ENCODE results near the gene ACSM3.

The ACSM3 gene

DNA sequence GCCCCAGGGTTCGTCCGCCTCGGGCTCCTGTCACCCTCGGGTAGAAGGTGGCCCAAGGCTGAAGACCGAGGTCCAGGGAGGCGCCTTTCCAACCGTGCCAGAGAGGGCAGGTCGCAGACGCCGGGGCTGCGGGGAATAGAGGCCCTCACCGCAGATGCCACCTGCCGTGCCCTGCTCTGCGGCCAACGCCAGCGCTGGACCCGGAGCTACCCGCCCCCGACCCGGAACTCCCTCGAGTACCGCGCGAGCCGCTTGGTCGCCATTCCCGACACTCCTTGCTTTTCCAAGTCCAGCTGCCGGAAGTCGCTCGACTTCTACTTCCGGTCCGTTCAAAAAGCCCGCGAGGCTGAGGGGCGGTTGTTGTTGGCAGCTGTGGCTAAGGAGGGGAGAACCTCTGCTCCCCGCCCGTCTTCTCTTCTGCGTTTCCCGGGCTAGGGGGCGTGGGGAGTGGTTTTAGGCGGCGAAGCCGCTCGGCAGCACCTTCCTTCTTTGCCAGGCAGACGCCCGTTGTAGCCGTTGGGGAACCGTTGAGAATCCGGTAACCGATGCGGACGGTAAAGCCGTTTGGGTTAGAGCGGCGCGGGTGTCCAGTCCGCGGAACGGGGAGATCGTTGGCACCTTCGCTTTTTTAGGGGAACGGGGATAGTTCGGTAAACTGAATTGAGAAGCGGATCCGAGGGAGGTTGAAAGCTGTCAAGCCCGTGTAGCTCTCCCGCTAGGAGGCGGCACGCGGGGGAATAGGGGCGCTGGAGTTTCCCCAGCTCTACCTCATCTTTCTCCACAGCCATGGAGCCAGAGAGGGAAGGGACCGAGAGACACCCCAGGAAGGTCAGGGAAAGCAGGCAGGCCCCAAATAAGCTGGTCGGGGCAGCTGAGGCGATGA, 42.6 kb downstream of the ACSM3 start, which contains the start of the genes ERI2 and REXO5:
Gene ERI2, minus strand, starts transcription at position 305 of the 883 bp plus-strand sequence. Its CDS starts 42 bp downstream, at position 263.
Gene REXO5, plus strand, starts transcription at position 360 of the 883 bp plus-strand sequence. Its CDS starts 427 bp downstream, at position 787.
- DNase-seq = peak; percentile 88

DNA sequence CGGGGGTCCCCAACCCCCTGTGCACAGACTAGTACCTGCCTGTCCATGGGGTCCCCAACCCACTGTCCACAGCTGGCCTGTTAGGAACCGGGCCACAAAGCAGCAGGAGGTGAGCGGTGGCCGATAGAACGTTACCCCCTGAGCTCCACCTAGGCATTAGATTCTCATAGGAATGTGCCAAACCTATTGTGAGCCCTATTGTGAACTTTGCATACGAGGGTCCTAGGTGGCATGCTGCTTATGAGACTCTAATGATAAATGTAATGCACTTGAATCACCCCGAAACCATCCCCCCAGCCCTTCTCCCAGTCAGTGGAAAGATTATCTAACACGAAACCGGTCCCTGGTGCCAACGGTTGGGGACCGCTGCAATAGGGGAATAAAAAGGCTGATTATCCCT, 44.0 kb downstream of the ACSM3 start:
- no peak for DNase-seq

GRCh38 chr16:20811889-20812439, 48.1 kb downstream of the ACSM3 start:
- no peak for DNase-seq

- no peak for DNase-seq
These were observed 48.7 kb downstream of the ACSM3 start for GRCh38 chr16:20812510-20812909.

GRCh38 chr16:20814784-20815183, 51.0 kb downstream of the ACSM3 start:
- DNase-seq = peak; percentile 75

GRCh38 chr16:20818929-20819585, 55.2 kb downstream of the ACSM3 start:
- DNase-seq = no peak

DNA sequence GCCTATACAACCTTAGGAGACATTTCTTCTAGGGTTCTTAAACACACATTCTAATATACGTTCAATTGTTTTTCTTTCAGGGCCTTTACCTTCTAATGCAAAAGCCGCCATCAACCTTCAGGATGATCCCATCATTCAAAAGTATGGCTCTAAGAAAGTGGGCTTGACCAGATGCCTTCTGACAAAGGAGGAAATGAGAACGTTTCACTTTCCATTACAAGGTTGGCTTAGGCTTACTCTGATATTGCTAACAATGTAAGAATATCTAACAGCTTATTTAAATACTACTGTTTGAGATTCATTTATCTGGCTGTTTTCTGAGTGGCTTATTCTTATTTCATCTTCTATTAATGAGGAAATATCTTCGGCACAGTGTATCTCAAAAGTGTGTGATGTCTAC, 57.9 kb downstream of the ACSM3 start:
- DNase-seq = no peak

GRCh38 chr16:20822521-20823325, 58.9 kb downstream of the ACSM3 start:
- DNase-seq = no peak

GRCh38 chr16:20826039-20826566, 62.3 kb downstream of the ACSM3 start:
- no peak for DNase-seq

DNA sequence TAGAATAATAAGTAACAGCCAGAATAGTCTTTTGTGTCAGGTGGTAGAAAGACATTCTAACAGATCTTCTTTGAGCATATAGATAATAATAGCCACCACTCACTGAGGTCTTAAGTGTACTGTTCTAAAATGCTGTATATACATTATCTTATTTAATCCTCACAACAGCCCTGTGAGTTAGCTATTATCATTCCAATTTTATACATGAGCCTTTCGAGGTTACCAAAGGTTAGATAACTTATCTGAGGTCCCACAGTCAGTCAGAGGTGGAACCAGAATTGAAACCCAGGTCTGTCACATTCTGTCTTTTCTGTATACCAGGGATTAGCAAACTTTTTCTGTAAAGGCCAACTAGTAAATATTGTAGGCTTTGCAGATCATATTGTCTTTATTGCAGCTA, 65.7 kb downstream of the ACSM3 start:
- DNase-seq = no peak

DNA sequence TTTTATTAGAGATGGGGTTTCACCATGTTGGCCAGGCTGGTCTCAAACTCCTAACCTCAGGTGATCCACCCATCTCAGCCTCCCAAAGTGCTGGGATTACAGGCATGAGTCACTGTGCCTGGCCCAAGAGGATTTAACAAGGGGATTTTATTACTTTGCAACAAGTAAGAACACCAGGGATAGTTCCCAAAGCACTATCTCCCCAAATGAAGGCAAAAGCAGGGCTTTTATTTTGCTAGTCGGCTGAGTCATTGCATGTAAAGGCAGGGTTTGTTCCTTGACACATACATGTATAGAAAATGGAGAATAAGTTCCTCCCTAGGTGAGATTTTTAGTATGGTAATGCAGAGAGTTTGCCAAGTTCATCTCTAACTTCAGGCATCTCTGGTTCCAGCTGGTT, 66.6 kb downstream of the ACSM3 start:
- DNase-seq = no peak

DNA sequence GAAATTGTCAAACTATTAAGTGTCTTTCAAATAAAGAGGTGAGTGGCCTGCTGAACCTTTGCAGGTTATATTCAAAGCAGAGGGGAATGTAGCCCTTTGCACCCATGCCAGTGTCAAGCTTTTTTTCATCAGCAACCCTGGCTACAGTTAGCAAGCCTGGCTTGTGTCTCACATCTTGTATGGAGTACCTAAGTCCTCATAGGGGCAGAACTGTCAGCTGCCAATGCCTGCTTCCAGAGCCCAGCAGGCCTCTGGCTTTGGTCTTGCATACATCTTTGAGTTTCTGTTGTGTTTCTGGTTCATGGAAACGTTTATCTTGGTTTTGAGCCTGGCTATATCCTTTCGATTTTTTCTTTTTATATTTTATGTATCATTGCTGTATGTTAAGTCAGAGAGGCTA, 69.3 kb downstream of the ACSM3 start:
- DNase-seq = no peak

DNA sequence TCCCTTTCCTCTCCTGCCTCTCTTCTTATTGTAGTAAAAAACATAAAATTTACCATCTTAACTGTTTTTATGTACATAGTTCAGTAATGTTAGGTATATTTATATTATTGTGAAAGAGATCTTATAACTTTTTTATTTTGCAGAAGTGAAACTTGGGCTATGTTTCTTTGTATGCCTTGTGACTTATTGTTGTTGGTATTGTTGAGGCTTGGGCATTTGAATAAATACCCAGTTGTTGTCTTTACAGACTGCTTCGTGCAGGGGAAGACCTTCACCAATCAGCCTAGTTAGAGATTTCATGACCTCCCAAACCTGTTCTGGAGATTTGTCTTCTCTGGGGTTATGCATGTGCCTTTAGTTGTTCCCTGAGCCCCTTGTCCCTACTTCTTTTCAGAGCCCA, 74.4 kb downstream of the ACSM3 start:
- DNase-seq = no peak

- DNase-seq = no peak
These were observed 75.7 kb downstream of the ACSM3 start for GRCh38 chr16:20839504-20839903.

DNA sequence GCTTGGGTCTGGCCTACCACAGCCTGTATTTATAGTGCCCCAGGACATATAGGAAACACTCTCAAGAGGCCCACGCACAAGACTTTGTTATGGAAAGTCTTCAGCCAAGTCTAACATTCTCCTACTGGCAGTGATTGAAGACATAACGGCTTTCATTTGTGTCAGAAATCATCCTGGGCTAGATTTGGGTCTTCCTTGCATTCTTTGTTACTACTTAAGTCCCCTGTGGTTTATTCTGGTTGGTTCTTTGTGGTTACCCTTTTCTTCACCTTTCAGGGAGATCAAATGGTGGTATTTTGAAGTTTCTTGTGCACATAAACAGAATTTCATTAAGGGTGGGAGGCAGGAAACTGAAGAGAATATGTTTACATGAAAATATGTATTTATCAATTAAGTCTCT, 80.2 kb downstream of the ACSM3 start:
- no peak for DNase-seq

- DNase-seq = no peak
These were observed 80.8 kb downstream of the ACSM3 start for GRCh38 chr16:20844588-20844987.

- DNase-seq = no peak
These were observed 82.2 kb downstream of the ACSM3 start for GRCh38 chr16:20846030-20846429.

DNA sequence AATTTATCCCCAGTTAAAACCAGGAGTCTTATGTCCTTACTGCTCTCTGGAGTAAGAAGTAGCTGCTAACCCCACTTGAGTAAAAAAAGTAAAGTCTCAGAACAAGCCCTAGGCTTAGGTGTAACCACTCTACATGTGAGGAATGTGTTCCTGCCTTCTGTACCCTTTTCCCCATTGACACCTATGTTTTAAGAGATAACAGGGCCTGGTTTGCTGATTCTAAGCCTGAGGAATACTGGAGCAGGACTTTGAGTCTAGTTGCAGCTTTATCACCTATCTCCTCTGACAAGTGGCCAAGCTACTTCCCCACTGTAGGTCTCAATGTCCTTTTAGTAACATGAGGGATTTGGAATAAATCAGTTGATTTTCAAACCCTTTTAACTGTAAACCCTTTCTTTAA, 82.7 kb downstream of the ACSM3 start:
- DNase-seq = no peak
